GM12873 (cell line): ENCODE data around the gene HOMER1.

Experiments used
- TF ChIP-seq, protein P1 (sequence below): IDR thresholded peaks from 2 replicates; pipeline ENCODE4 v1.5.1; 2012; ENCODE audit warnings: low read depth, mild to moderate bottlenecking, moderate library complexity, low read length, control low read depth; ENCODE audit not compliant: insufficient read depth; ENCODE audit errors: missing control alignments

HOMER1 gene

GRCh38 chr5:79464695-79465332 is 49.1 kb downstream of the HOMER1 start:
- TF ChIP-seq, protein P1, sequence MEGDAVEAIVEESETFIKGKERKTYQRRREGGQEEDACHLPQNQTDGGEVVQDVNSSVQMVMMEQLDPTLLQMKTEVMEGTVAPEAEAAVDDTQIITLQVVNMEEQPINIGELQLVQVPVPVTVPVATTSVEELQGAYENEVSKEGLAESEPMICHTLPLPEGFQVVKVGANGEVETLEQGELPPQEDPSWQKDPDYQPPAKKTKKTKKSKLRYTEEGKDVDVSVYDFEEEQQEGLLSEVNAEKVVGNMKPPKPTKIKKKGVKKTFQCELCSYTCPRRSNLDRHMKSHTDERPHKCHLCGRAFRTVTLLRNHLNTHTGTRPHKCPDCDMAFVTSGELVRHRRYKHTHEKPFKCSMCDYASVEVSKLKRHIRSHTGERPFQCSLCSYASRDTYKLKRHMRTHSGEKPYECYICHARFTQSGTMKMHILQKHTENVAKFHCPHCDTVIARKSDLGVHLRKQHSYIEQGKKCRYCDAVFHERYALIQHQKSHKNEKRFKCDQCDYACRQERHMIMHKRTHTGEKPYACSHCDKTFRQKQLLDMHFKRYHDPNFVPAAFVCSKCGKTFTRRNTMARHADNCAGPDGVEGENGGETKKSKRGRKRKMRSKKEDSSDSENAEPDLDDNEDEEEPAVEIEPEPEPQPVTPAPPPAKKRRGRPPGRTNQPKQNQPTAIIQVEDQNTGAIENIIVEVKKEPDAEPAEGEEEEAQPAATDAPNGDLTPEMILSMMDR, result peak; percentile 57

- TF ChIP-seq, protein P1, result no peak
Measured at GRCh38 chr5:79464278-79464677, 49.7 kb downstream of the HOMER1 start.

DNA sequence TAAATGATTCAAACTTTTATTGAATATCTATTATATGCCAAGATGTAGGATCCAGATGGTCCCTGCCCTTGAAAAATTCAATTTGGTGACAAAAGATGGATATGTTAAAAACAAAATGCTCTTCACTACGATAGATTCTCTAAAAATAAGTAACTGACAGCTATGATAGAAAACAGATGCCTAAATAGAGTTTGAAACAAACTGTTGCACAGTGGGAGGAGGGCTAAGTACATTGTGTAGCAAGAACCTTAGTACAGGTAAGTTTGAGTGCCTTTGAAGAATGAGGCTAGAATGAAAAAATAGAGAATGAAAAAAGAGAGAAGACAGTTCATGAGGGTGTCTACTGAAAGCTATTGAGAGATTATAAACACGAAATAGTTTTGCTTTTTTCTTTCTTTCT is 54.3 kb downstream of the HOMER1 start:
- TF ChIP-seq, protein P1, result no peak

DNA sequence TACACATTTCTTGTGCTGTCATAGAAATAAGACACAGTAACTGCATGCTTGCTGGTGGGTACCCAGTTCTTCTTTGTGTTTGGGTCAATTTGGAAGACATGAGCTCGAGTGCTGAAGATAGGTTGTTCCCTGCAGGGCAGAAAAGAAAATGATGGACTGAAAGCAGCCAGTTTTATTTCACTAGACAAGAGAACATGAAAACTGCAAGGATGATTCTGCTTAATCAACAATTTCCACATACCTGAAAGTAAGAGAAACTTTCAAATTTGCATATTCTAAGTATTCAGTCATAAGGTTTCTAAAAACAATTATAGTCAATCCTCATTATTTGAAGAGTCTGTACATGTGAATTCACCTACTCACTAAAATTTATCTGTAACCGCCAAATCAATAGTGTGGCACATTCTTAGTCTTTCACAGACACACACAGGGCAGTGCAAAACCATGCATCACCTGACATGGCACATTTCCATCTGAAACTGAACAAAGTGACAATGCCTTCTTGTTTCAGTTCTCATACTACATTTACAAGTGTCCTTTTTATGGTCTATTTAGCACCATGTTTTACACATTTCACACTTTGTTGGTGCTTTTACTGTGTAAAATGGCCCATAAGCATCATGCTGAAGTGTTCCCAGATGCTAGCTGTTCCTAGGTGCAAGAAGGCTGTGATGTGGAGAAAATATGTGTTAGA is 56.9 kb downstream of the HOMER1 start:
- TF ChIP-seq, protein P1, result no peak

GRCh38 chr5:79456400-79456799 is 57.5 kb downstream of the HOMER1 start:
- TF ChIP-seq, protein P1, result no peak

- TF ChIP-seq, protein P1, result no peak
Measured at GRCh38 chr5:79454043-79454442, 59.9 kb downstream of the HOMER1 start.

DNA sequence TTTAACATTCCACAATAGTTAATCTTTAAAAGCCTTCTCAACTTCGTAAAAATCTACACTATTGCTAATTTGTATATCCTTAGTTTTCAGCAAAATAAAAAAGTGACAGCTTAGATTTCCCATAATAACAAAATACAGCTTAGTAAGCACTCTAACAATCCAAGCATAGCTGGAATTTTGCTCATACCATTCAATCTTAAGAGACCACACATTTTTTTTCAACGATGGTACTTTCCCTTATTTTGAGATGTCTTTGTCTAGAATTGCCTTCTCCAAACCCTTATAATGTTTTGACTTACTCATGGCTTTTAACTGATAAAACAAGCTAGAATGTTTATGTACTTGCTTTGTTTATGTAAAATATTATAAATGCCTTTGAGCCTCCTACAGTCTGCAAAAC is 65.6 kb downstream of the HOMER1 start:
- TF ChIP-seq, protein P1, result no peak
